HepG2 (cell line): ENCODE data around the gene THOC5. TPM values are rescaled to one million over a fixed set of nuclear protein-coding genes. Genes with fewer than 3 reads are reported as not detected.

ENCODE experiments used
- ATAC-seq: fragments of 200-7000 bp; cut with Tn5 transposase; 3 replicates; pipeline ENCODE4 v1.9.1; 2020; ENCODE audit warnings: mild to moderate bottlenecking, moderate library complexity
- BruUV-seq: library from RNA; stranded (reverse); fragments of 400-500 nt; replicated peaks from 2 replicates; lab custom pipeline; 2021; lab: Mats Ljungman, UMichigan
- CTCF ChIA-PET: fragments of 300-600 bp; formaldehyde crosslinking; extraction: SDS; loops from one replicate; lab custom pipeline; 2021; ENCODE audit warnings: low total read pairs, inconsistent platforms, low intra/inter-chr PET ratio; lab: Yijun Ruan, JAX
- POLR2A ChIA-PET: fragments of 350-600 bp; sonication (Branson Sonifier 250); formaldehyde crosslinking; loops from one replicate; lab custom pipeline; 2020; ENCODE audit warnings: antibody characterized with exemption, inconsistent platforms; lab: Yijun Ruan, JAX
- DNase-seq: peaks from one replicate; pipeline ENCODE4 v3.0.0-alpha.2; 2015; ENCODE audit warnings: low spot score
- FAIRE-seq: peaks from 3 replicates; lab custom pipeline; 2011; peaks lifted over from hg19 to GRCh38; lab: Jason Lieb, UNC
- H2AFZ ChIP-seq: one replicate; pipeline ENCODE4 v1.6.1; 2011; ENCODE audit warnings: low read length, inconsistent platforms
- H3K27ac ChIP-seq: fragments of 300-600 bp; 3 replicates; pipeline ENCODE4 v1.8.0; 2011; ENCODE audit warnings: mixed run types, mild to moderate bottlenecking, mixed read lengths, low read length, inconsistent platforms; ENCODE audit not compliant: insufficient read depth; ENCODE audit errors: extremely low read length
- H3K27me3 ChIP-seq, 2 experiments: fragments of 200-600 bp in 1 of 2; 2 replicates in 1 of 2; 3 replicates in 1 of 2; pipeline versions ENCODE4 v1.6.0 to v1.8.0; 2011; ENCODE audit warnings: low read length in 2 of 2, mild to moderate bottlenecking in 2 of 2, moderate library complexity in 2 of 2, inconsistent platforms in 1 of 2; ENCODE audit not compliant: insufficient read depth in 2 of 2, control insufficient read depth in 1 of 2
- H3K36me3 ChIP-seq, 2 experiments: fragments of 200-600 bp in 1 of 2; replicated peaks in 1 of 2; 2 replicates in 1 of 2; 3 replicates in 1 of 2; pipeline versions ENCODE4 v1.5.1 to v1.8.0; 2011; ENCODE audit warnings: low read length in 2 of 2, inconsistent platforms in 1 of 2; ENCODE audit not compliant: insufficient read depth in 2 of 2, control insufficient read depth in 1 of 2
- H3K4me1 ChIP-seq: 2 replicates; pipeline ENCODE4 v1.5.1; 2012; ENCODE audit warnings: low read length, inconsistent platforms; ENCODE audit not compliant: insufficient read depth
- H3K4me2 ChIP-seq: 2 replicates; pipeline ENCODE4 v1.6.0; 2011; ENCODE audit warnings: low read depth, low read length, inconsistent platforms
- H3K4me3 ChIP-seq, 3 experiments: fragments of 200-600 bp in 1 of 3; sonication (generic), shearing (Covaris generic) in 1 of 3; replicated peaks in 1 of 3; 2 replicates each; pipeline ENCODE4 v1.5.1; 2011 to 2016; ENCODE audit warnings: low read length in 3 of 3, inconsistent platforms in 2 of 3, low read depth in 2 of 3, mild to moderate bottlenecking in 2 of 3, control low read depth in 1 of 3, mixed read lengths in 1 of 3; ENCODE audit not compliant: insufficient read depth in 1 of 3
- H3K79me2 ChIP-seq: one replicate; pipeline ENCODE4 v1.6.1; 2011; ENCODE audit warnings: low read length, inconsistent platforms; ENCODE audit not compliant: insufficient read depth
- H3K9ac ChIP-seq: 2 replicates; pipeline ENCODE4 v1.6.0; 2011; ENCODE audit warnings: mild to moderate bottlenecking, low read depth, low read length, inconsistent platforms; ENCODE audit not compliant: insufficient read depth
- H3K9me3 ChIP-seq: 2 replicates; pipeline ENCODE4 v1.5.1; 2012; ENCODE audit warnings: mild to moderate bottlenecking, low read length
- H4K20me1 ChIP-seq: 2 replicates; pipeline ENCODE4 v1.6.0; 2011; ENCODE audit warnings: inconsistent platforms, mild to moderate bottlenecking, low read length, moderate library complexity; ENCODE audit not compliant: insufficient read depth
- ARNTL ChIP-seq: sonication (generic); formaldehyde crosslinking; IDR thresholded peaks from 2 replicates; pipeline ENCODE4 v1.4.0; 2020; ENCODE audit warnings: mild to moderate bottlenecking, missing genetic modification reagents
- RFX1 ChIP-seq: fragments of 450-650 bp; IDR thresholded peaks from 2 replicates; pipeline ENCODE4 v1.6.1; 2017
- WGBS: methylation state at CpG from one replicate; pipeline ENCODE4 v1.1.6; 2017; ENCODE audit warnings: low lambda C conversion rate; 5-methylcytosine and 5-hydroxymethylcytosine counted together
- in situ Hi-C: cut with HindIII; loops from 2 replicates; pipeline ENCODE4 v1.10.0; 2017; ENCODE audit warnings: low pct_unique_long_range_greater_than_20kb; ENCODE audit not compliant: extremely low pct_ligation_motif_present
- intact Hi-C: fragments of 100-400 bp; cut with micrococcal nuclease; formaldehyde crosslinking; loops from one replicate; pipeline ENCODE4 v1.10.0; 2022; ENCODE audit not compliant: unreplicated experiment
- polyA plus RNA-seq, 8 experiments: library from polyadenylated mRNA; depleted of rRNA in 3 of 8; stranded (reverse) in 7 of 8; unstranded in 1 of 8; fragments of >200 nt; fragmentation: Illumina TruSeq in 4 of 8; extraction: Trizol in 4 of 8; gene quantifications; 2 replicates each; pipeline versions ENCODE4 v1.2.1 to v1.2.3, GENCODE V29; 2011 to 2016; ENCODE audit warnings: low read depth in 4 of 8, missing spikeins in 1 of 8, mixed read lengths in 1 of 8; ENCODE audit not compliant: insufficient read depth in 1 of 8
- total RNA-seq, 5 experiments: library from RNA; depleted of rRNA; stranded (reverse); fragments of >200 nt; fragmentation: Illumina TruSeq; extraction: Trizol; gene quantifications; 2 replicates each; pipeline ENCODE4 v1.2.3, GENCODE V29; 2016; ENCODE audit warnings: low read depth in 1 of 5

The THOC5 gene
- total and polyA plus RNA-seq, 2 of the 13 experiments (the other 11 are each of a cell fraction or from before 2014, with no cell fraction given), result 45.8 to 46.7 TPM

- Histone ChIP-seq H3K36me3 (no peaks in the 10 kb centered on the region), H4K20me1 (no peaks in the 10 kb centered on the region), H3K79me2 (no peaks in the 10 kb centered on the region), H3K9ac (no peak overlapping the region), H3K4me1 (no peaks in the 10 kb centered on the region), H3K4me3 (no peak overlapping the region), H3K27ac (no peak overlapping the region), H3K9me3 (no peaks in the 10 kb centered on the region), H3K27me3 (peaks cover 2 to 10% of the 10 kb centered on the region in 2 experiments; a peak in 3 of 5 replicates), H2AFZ (no peak overlapping the region), H3K4me2 (no peak overlapping the region)
- no TSS peak for BruUV-seq
- DNase-seq, result no peak
- intact Hi-C loops (no loop called here), in situ Hi-C loops (no loop called here)
- FAIRE-seq, result no peak
- CTCF ChIA-PET, result no interaction called here
- TF ChIP-seq RFX1 (peak; percentile 34; the same call in 1 of the 2 replicates), ARNTL (no peak)
- POLR2A ChIA-PET, result no interaction called here
- WGBS, result 35% methylated on average over 3 of the region's 9 CpGs
- ATAC-seq, result no peak
Observed at GRCh38 chr22:29456211-29456671, 97.3 kb downstream of the THOC5 start.

Other genes with a start within 250 kb of the THOC5 start
- gene GAS2L1, start 247.1 kb downstream of the THOC5 start, total RNA-seq (2016; rRNA removed; fragmentation: Illumina TruSeq; extraction: Trizol), result 2.6 and 3.3 TPM in 2 replicates
- gene GAS2L1, start 247.1 kb downstream of the THOC5 start, polyA plus RNA-seq (2011; rRNA removed), result 1.8 and 2.2 TPM in 2 replicates
- 0.22 TPM in 1 of 2 replicates, not detected in the other for gene RASL10A, start 238.1 kb downstream of the THOC5 start, total RNA-seq (2016; rRNA removed; fragmentation: Illumina TruSeq; extraction: Trizol)
- 0.05 and 0.08 TPM in 2 replicates for gene RASL10A, start 238.1 kb downstream of the THOC5 start, polyA plus RNA-seq (2011; rRNA removed)
- 28.9 and 29.7 TPM in 2 replicates for gene AP1B1, start 165.2 kb downstream of the THOC5 start, total RNA-seq (2016; rRNA removed; fragmentation: Illumina TruSeq; extraction: Trizol)
- gene AP1B1, start 165.2 kb downstream of the THOC5 start, polyA plus RNA-seq (2011; rRNA removed), result 26.0 and 26.6 TPM in 2 replicates
- not detected in 2 replicates for gene RFPL1, start 115.2 kb downstream of the THOC5 start, total RNA-seq (2016; rRNA removed; fragmentation: Illumina TruSeq; extraction: Trizol)
- gene RFPL1, start 115.2 kb downstream of the THOC5 start, polyA plus RNA-seq (2011; rRNA removed), result not detected in 2 replicates
- gene NEFH, start 73.5 kb downstream of the THOC5 start, total RNA-seq (2016; rRNA removed; fragmentation: Illumina TruSeq; extraction: Trizol), result not detected in 2 replicates
- not detected in 2 replicates for gene NEFH, start 73.5 kb downstream of the THOC5 start, polyA plus RNA-seq (2011; rRNA removed)
- gene NIPSNAP1, start 27.4 kb upstream of the THOC5 start, total RNA-seq (2016; rRNA removed; fragmentation: Illumina TruSeq; extraction: Trizol), result 159 and 167 TPM in 2 replicates
- 203 and 212 TPM in 2 replicates for gene NIPSNAP1, start 27.4 kb upstream of the THOC5 start, polyA plus RNA-seq (2011; rRNA removed)
- gene NF2, start 49.9 kb upstream of the THOC5 start, total RNA-seq (2016; rRNA removed; fragmentation: Illumina TruSeq; extraction: Trizol), result 33.3 and 45.3 TPM in 2 replicates
- gene NF2, start 49.9 kb upstream of the THOC5 start, polyA plus RNA-seq (2011; rRNA removed), result 8.8 and 9.3 TPM in 2 replicates
- not detected in 2 replicates for gene CABP7, start 166.2 kb upstream of the THOC5 start, total RNA-seq (2016; rRNA removed; fragmentation: Illumina TruSeq; extraction: Trizol)
- 0.08 TPM in 1 of 2 replicates, not detected in the other for gene CABP7, start 166.2 kb upstream of the THOC5 start, polyA plus RNA-seq (2011; rRNA removed)
- gene ZMAT5, start 213.2 kb upstream of the THOC5 start, total RNA-seq (2016; rRNA removed; fragmentation: Illumina TruSeq; extraction: Trizol), result 27.8 and 34.7 TPM in 2 replicates
- gene ZMAT5, start 213.2 kb upstream of the THOC5 start, polyA plus RNA-seq (2011; rRNA removed), result 20.7 and 23.3 TPM in 2 replicates
- 225 and 309 TPM in 2 replicates for gene UQCR10, start 213.6 kb upstream of the THOC5 start, total RNA-seq (2016; rRNA removed; fragmentation: Illumina TruSeq; extraction: Trizol)
- gene UQCR10, start 213.6 kb upstream of the THOC5 start, polyA plus RNA-seq (2011; rRNA removed), result 203 and 232 TPM in 2 replicates